Hepatocyte (in vitro differentiated cells): ENCODE results near the gene HES3. TPM values are rescaled to one million over a fixed set of nuclear protein-coding genes. Genes with fewer than 3 reads are reported as not detected.

Source experiments
- DNase-seq: peaks from one replicate; pipeline ENCODE4 v3.0.0-alpha.2; 2016; ENCODE audit warnings: low spot score
- H2AFZ ChIP-seq: fragments of 200-600 bp; sonication (generic); 2 replicates; pipeline ENCODE4 v1.6.0; 2016; ENCODE audit warnings: antibody characterized with exemption, mild to moderate bottlenecking
- H3K27ac ChIP-seq: fragments of 200-600 bp; sonication (generic); 2 replicates; pipeline ENCODE4 v1.5.1; 2016; ENCODE audit warnings: mild to moderate bottlenecking
- H3K27me3 ChIP-seq: fragments of 200-600 bp; sonication (generic); 2 replicates; pipeline ENCODE4 v1.6.1; 2016
- H3K36me3 ChIP-seq: fragments of 200-600 bp; sonication (generic); replicated peaks from 2 replicates; pipeline ENCODE4 v1.5.1; 2016; ENCODE audit warnings: low read depth; ENCODE audit not compliant: insufficient read depth
- H3K4me1 ChIP-seq: fragments of 200-600 bp; sonication (generic); 2 replicates; pipeline ENCODE4 v1.5.1; 2016; ENCODE audit warnings: mild to moderate bottlenecking, moderate library complexity; ENCODE audit not compliant: insufficient read depth
- H3K4me2 ChIP-seq: fragments of 200-600 bp; sonication (generic); 2 replicates; pipeline ENCODE4 v1.6.0; 2016
- H3K4me3 ChIP-seq: fragments of 200-600 bp; sonication (generic); 2 replicates; pipeline ENCODE4 v1.5.1; 2016; ENCODE audit warnings: mild to moderate bottlenecking
- H3K79me2 ChIP-seq: fragments of 200-600 bp; sonication (generic); 2 replicates; pipeline ENCODE4 v1.6.0; 2017; ENCODE audit warnings: mild to moderate bottlenecking
- H3K9me2 ChIP-seq: fragments of 200-600 bp; sonication (generic); replicated peaks from 2 replicates; pipeline ENCODE4 v1.6.0; 2017; ENCODE audit warnings: mild to moderate bottlenecking; ENCODE audit not compliant: insufficient read depth
- H3K9me3 ChIP-seq: fragments of 200-600 bp; sonication (generic); 2 replicates; pipeline ENCODE4 v1.5.1; 2016; ENCODE audit warnings: low read depth, mild to moderate bottlenecking
- H4K20me1 ChIP-seq: fragments of 200-600 bp; sonication (generic); 2 replicates; pipeline ENCODE4 v1.6.0; 2016; ENCODE audit warnings: mild to moderate bottlenecking; ENCODE audit not compliant: insufficient read depth, poor library complexity, severe bottlenecking
- EZH2 ChIP-seq: fragments of 200-600 bp; sonication (generic); IDR thresholded peaks from 2 replicates; pipeline ENCODE4 v1.6.1; 2016; ENCODE audit warnings: antibody characterized with exemption, mild to moderate bottlenecking, borderline replicate concordance
- EZH2phosphoT487 ChIP-seq: fragments of 200-600 bp; sonication (generic); IDR thresholded peaks from one replicate; pipeline ENCODE4 v1.6.1; 2018; ENCODE audit warnings: antibody characterized with exemption, mild to moderate bottlenecking, low read depth, moderate library complexity; ENCODE audit not compliant: unreplicated experiment, severe bottlenecking
- WGBS: methylation state at CpG from one replicate; pipeline ENCODE4 v1.1.6; 2016; ENCODE audit warnings: low lambda C conversion rate; ENCODE audit errors: missing lambda C conversion rate; 5-methylcytosine and 5-hydroxymethylcytosine counted together
- polyA plus RNA-seq: library from polyadenylated mRNA; unstranded; fragments of >200 nt; fragmentation: Nextera tagmentation; extraction: Ambion mirVana; gene quantifications from 2 replicates; pipeline ENCODE4 v1.2.1, GENCODE V29; 2016
- total RNA-seq: library from RNA; depleted of rRNA; stranded (reverse); fragments of >200 nt; gene quantifications from 2 replicates; pipeline ENCODE4 v1.2.3, GENCODE V29; 2014
- TF ChIP-seq, protein P1 (sequence below): fragments of 200-600 bp; sonication (generic); IDR thresholded peaks from 2 replicates; pipeline ENCODE4 v1.5.1; 2016; ENCODE audit warnings: antibody characterized with exemption, mild to moderate bottlenecking; ENCODE audit not compliant: poor library complexity

HES3 gene
- total and polyA plus RNA-seq, 2 experiments from 2014 or later: not detected

DNA sequence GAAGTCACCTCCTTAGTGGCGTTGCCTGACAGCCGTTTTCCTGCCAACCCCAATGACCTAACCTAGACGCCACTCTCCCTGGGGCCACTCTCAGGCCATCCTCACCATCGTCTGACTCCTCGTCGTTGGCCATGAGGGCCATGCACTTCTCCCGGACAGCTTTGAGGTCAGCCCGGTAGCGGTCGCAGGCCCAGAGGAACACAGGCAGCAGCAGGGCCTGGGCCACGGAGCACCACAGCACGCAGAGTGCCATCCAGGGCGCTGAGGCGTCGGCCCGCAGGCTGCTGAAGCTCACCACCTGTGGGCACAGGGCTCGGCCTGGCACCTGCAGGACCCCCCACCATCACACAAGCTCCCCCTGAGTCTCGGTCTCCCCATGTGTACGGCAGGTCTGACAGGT, 7.3 kb downstream of the HES3 start:
- H3K27me3 ChIP-seq: peaks cover 51% of the 10 kb centered on the region
- H3K36me3 ChIP-seq: no peaks in the 10 kb centered on the region
- peaks cover 6% of the 10 kb centered on the region for H3K4me1 ChIP-seq
- H3K9me3 ChIP-seq: no peaks in the 10 kb centered on the region
- 90% methylated on average over 19 of the region's 19 CpGs for WGBS
- H2AFZ ChIP-seq: no peak overlapping the region
- H3K79me2 ChIP-seq: no peaks in the 10 kb centered on the region
- no peak for DNase-seq
- H3K4me2 ChIP-seq: no peak overlapping the region
- H4K20me1 ChIP-seq: no peaks in the 10 kb centered on the region
- TF ChIP-seq, protein P1, sequence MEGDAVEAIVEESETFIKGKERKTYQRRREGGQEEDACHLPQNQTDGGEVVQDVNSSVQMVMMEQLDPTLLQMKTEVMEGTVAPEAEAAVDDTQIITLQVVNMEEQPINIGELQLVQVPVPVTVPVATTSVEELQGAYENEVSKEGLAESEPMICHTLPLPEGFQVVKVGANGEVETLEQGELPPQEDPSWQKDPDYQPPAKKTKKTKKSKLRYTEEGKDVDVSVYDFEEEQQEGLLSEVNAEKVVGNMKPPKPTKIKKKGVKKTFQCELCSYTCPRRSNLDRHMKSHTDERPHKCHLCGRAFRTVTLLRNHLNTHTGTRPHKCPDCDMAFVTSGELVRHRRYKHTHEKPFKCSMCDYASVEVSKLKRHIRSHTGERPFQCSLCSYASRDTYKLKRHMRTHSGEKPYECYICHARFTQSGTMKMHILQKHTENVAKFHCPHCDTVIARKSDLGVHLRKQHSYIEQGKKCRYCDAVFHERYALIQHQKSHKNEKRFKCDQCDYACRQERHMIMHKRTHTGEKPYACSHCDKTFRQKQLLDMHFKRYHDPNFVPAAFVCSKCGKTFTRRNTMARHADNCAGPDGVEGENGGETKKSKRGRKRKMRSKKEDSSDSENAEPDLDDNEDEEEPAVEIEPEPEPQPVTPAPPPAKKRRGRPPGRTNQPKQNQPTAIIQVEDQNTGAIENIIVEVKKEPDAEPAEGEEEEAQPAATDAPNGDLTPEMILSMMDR: no peak
- H3K9me2 ChIP-seq: no peaks in the 10 kb centered on the region
- H3K27ac ChIP-seq: no peak overlapping the region
- H3K4me3 ChIP-seq: no peak overlapping the region

DNA sequence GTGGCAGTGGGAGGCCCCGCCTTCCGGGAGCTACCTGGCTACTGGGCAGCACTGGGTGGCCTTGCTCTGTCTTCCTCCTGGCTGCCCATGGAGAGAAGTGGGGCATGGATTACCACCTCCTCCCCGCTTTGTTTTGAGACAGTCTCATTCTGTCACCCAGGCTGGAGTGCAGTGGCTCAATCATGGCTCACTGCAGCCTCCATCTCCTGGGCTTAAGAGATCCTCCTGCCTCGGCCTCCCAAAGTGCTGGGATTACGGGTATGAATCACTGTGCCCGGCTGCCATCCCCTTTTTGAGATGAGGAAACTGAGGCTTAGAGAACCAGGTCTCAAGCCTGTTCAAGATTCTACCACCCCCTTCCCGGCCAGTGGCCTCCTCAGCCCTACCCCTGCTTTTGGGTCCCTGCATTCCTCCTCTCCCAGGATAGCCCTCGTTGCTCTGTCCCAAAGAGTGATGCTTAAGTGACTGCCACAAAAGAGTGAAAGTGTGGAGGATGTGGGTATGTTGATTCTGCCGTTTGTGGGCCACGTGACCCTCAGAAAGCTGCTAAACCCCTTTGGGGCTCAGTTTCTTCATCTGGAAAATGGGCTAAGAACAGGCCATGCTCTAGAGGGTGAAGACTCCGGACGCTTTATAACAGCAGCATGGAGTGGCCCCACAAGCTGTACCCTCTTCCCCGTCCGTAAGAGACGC, 7.8 kb downstream of the HES3 start:
- no peak overlapping the region for H2AFZ ChIP-seq
- no peak for DNase-seq
- H3K36me3 ChIP-seq: no peaks in the 10 kb centered on the region
- H3K79me2 ChIP-seq: no peaks in the 10 kb centered on the region
- H3K9me3 ChIP-seq: no peaks in the 10 kb centered on the region
- H3K4me3 ChIP-seq: no peak overlapping the region
- peaks cover 6% of the 10 kb centered on the region for H3K4me1 ChIP-seq
- no peak overlapping the region for H3K27ac ChIP-seq
- 81% methylated on average over 15 of the region's 15 CpGs for WGBS
- peaks cover 45% of the 10 kb centered on the region for H3K27me3 ChIP-seq
- TF ChIP-seq, protein P1: no peak
- TF ChIP-seq EZH2phosphoT487: no peak
- TF ChIP-seq EZH2: no peak
- no peak overlapping the region for H3K4me2 ChIP-seq
- no peaks in the 10 kb centered on the region for H4K20me1 ChIP-seq
- no peaks in the 10 kb centered on the region for H3K9me2 ChIP-seq

DNA sequence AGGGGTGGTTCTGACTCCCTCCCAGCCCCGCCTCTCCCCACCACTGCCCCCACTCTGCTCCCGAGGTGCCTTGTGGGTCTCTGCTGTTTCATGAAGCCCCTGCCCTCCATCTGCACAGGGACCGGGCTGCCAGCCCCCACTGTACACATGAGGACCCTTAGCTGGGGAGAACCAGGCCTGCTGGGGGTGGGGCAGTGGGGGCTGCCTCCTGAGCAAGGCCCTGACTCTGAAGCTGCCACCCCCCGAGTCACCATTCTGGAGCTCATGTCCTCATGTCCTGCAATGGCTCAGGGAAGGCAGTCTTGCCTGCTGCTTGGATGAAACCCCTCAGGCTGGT, 8.4 kb downstream of the HES3 start:
- Histone ChIP-seq H3K9me2 (no peaks in the 10 kb centered on the region), H3K4me1 (peaks cover 6% of the 10 kb centered on the region), H3K36me3 (no peaks in the 10 kb centered on the region), H3K27me3 (peaks cover 40% of the 10 kb centered on the region), H4K20me1 (no peaks in the 10 kb centered on the region), H2AFZ (no peak overlapping the region), H3K27ac (no peak overlapping the region), H3K9me3 (no peaks in the 10 kb centered on the region), H3K79me2 (no peaks in the 10 kb centered on the region), H3K4me3 (no peak overlapping the region), H3K4me2 (no peak overlapping the region)
- TF ChIP-seq, protein P1: no peak
- no peak for TF ChIP-seq EZH2phosphoT487
- TF ChIP-seq EZH2: no peak
- no peak for DNase-seq
- 88% methylated on average over 1 of the region's 4 CpGs for WGBS

- Histone ChIP-seq H3K36me3 (no peaks in the 10 kb centered on the region), H3K27ac (no peak overlapping the region)
- WGBS: 95% methylated on average over 9 of the region's 9 CpGs
Measured at GRCh38 chr1:6253380-6253779, 9.4 kb downstream of the HES3 start.

More at GRCh38 chr1:6253380-6253779, 9.4 kb downstream of the HES3 start:
- Histone ChIP-seq H3K4me1 (peaks cover 6% of the 10 kb centered on the region), H2AFZ (no peak overlapping the region), H3K9me2 (no peaks in the 10 kb centered on the region), H3K4me2 (no peak overlapping the region), H4K20me1 (no peaks in the 10 kb centered on the region), H3K79me2 (no peaks in the 10 kb centered on the region), H3K9me3 (no peaks in the 10 kb centered on the region), H3K4me3 (no peak overlapping the region), H3K27me3 (peaks cover 29% of the 10 kb centered on the region)
- DNase-seq: no peak
- TF ChIP-seq EZH2phosphoT487: no peak
- TF ChIP-seq, protein P1: no peak
- TF ChIP-seq EZH2: no peak
